Adipocyte (in vitro differentiated cells): Measurements from ENCODE around the gene GNB1L.

Experiments
- DNase-seq: peaks from one replicate; pipeline ENCODE4 v3.0.0-alpha.2; 2015; ENCODE audit warnings: low read depth
- H3K27me3 ChIP-seq: replicated peaks from 2 replicates; pipeline ENCODE4 v1.7.0; 2013; ENCODE audit warnings: mild to moderate bottlenecking, low read length, moderate library complexity; ENCODE audit not compliant: control insufficient read depth, insufficient read depth
- H3K36me3 ChIP-seq: 2 replicates; pipeline ENCODE4 v1.7.0; 2013; ENCODE audit warnings: low read length, mild to moderate bottlenecking, moderate library complexity; ENCODE audit not compliant: control insufficient read depth, insufficient read depth, severe bottlenecking
- H3K4me1 ChIP-seq: 2 replicates; pipeline ENCODE4 v1.7.0; 2013; ENCODE audit warnings: mild to moderate bottlenecking, low read length, moderate library complexity; ENCODE audit not compliant: control insufficient read depth, insufficient read depth
- H3K4me3 ChIP-seq: 2 replicates; pipeline ENCODE4 v1.7.0; 2013; ENCODE audit warnings: mild to moderate bottlenecking, low read length, moderate library complexity
- H3K9ac ChIP-seq: 2 replicates; pipeline ENCODE4 v1.7.0; 2013; ENCODE audit warnings: mild to moderate bottlenecking, low read length, moderate library complexity
- H3K9me3 ChIP-seq: 2 replicates; pipeline ENCODE4 v1.7.0; 2013; ENCODE audit warnings: mild to moderate bottlenecking, low read length, moderate library complexity; ENCODE audit not compliant: control insufficient read depth

Gene GNB1L

DNA sequence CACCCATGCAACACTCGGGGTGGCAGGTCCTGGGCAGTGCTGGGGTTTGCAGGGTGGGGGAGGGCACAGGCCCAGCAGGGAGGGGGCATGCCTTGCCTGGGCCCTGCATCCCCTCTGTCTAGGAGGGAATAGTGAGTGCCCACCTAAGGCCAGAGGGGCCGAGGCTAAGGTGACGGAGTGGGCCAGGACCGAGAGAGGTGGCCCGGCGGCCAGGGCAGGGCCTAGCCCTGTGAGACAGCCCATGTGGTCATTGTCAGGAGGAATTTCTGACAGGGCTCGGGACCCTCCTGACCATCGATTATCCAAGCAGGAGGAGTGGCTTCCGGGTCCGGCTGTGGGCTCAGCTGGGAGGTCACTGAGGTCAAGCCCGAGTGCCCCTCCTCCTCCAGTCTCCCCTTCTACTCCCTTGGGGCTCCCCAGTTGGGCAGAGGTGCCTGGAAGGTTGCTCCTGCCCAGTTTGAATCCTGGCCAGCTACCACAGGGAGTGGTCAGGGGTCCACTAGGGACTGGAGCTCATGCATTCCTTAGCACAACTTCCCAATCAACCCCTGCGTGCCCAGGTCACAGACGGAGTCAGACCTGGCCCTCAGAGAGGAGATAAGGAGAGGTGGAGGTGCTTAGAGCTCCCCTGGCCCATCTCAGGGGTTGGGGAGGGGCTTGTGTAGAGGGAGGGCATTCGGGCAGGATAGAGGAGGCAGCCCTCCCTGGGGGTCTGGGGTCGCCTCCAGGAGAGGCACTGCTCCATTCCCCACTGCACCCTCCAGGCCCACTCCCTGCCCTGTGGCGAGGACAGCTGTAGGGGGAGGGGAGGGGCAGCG is 116.6 kb downstream of the GNB1L start:
- Histone ChIP-seq H3K4me1 (no peaks in the 10 kb centered on the region), H3K9me3 (no peaks in the 10 kb centered on the region), H3K36me3 (no peaks in the 10 kb centered on the region), H3K4me3 (no peak overlapping the region), H3K9ac (no peak overlapping the region), H3K27me3 (peaks cover 32% of the 10 kb centered on the region)
- DNase-seq, result no peak

DNA sequence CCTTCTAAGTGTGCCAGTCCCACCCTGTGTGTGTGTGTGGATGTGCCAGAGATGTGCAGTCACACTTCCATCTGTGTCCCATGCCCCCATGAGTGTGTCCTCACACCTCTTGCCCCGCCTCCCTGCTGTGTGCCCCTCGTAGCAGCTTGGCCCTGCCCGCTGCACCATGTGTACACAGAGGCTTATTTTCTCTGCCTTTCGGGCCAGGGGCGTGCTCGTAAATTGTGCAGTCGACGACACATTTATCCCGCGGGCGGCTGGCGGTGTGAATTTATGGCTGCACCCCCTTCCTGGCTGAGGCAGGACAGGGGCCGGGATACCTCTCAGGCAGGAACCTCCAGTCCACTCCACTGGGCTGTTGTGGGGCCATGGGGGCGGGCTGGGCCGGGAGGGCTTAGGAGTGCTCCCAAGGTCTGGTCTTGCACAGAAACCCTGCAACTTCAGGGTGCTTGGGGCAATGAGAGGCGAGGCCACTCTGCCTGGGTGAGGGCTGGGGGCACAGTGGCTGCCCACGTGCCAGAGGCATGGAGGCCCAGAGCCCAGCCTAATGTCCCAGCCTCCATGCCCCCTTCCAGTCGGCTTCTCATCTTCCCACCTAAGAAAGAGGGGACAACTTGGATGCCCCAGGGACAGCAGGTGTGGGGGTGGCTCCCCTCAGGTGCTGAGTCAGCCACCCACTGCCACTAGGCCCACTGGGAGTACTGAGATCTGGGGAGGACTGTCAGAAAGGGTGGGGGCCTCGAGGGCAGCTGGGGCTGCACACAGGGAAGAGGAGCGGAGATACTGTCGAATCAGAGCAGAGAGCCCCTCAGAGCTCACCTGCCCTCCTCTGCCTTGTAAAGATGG is 118.8 kb downstream of the GNB1L start:
- Histone ChIP-seq H3K36me3 (no peaks in the 10 kb centered on the region), H3K9me3 (no peaks in the 10 kb centered on the region), H3K9ac (no peak overlapping the region), H3K27me3 (peaks cover 32% of the 10 kb centered on the region), H3K4me3 (no peak overlapping the region), H3K4me1 (no peaks in the 10 kb centered on the region)
- no peak for DNase-seq

DNA sequence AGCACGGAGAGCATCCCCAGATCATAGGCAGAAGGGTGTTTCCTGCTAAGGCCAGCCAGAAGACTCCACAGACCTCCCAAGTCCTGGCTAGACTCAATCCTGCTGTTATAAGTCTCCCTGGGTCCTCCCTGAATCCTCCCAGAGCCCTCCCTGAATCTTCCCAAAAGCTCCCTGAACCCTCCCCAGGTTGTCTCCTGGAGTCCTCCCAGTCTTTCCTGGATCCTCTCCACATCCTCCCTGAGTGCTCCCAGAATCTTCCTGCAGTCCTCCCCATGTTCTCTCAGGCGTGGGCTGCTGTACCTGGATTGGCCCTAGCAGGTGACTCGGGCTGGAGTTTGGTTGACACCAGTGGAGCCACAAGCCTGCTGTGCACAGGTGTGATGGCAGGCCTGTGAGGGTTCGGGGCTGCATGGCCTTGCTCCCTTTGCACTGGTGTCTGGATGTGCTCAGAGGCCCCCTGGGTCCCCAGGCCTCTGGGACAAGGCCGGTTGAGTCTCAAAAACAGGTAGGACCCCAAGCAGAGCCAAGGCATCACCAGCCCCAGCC is 119.8 kb downstream of the GNB1L start:
- H3K27me3 ChIP-seq, result peaks cover 32% of the 10 kb centered on the region
- DNase-seq, result no peak
- H3K4me3 ChIP-seq, result no peak overlapping the region
- no peaks in the 10 kb centered on the region for H3K36me3 ChIP-seq
- H3K9me3 ChIP-seq, result no peaks in the 10 kb centered on the region
- no peaks in the 10 kb centered on the region for H3K4me1 ChIP-seq
- H3K9ac ChIP-seq, result no peak overlapping the region

DNA sequence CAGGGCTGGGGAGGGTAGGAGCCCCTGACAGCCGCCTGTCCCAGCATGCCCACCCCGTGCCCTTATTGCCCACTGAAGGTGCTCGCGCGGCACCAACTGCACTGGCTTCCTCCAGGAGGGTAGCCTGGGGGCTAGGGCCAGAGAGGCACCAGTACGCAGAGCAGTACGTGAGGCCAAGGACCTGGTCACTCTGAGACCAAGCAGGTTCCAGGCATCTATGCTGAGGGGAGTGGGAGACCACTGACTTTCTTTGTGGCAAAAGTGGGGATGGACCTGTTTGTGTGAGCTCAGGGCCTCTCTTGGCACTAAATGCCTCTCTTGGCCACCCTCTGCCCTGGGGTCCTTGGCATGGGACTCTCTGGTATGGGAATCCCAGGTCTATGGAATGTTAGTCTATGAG is 120.5 kb downstream of the GNB1L start:
- H3K9ac ChIP-seq, result no peak overlapping the region
- no peak overlapping the region for H3K4me3 ChIP-seq
- H3K27me3 ChIP-seq, result peaks cover 25% of the 10 kb centered on the region
- no peak for DNase-seq
- H3K4me1 ChIP-seq, result no peaks in the 10 kb centered on the region
- no peaks in the 10 kb centered on the region for H3K36me3 ChIP-seq
- no peaks in the 10 kb centered on the region for H3K9me3 ChIP-seq

DNA sequence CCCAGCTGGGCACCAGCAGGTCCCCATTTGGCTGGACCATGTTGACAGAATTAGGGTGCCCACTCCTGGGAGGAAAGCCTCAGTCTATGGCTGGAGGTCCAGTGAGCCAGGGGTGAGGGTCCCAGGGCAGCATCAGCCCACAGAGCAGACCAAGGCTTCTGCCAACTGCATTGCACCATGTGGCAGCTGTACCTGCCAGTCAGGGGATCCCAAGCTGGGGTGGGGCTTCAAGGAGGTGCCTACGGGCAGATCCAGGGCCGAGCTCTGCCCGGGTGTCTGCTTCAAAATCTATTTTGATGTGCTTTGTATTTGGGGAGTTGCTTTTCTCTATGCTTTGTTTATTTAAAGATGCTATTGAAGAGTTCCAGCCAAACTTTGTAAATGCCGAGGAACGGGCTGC is 120.9 kb downstream of the GNB1L start:
- DNase-seq, result no peak
- Histone ChIP-seq H3K9ac (no peak overlapping the region), H3K4me1 (no peaks in the 10 kb centered on the region), H3K36me3 (no peaks in the 10 kb centered on the region), H3K4me3 (no peak overlapping the region), H3K27me3 (peaks cover 21% of the 10 kb centered on the region), H3K9me3 (no peaks in the 10 kb centered on the region)
